Pancreas (tissue), 10 donors: Measurements from ENCODE around the gene SLC16A3. TPM values are rescaled to one million over a fixed set of nuclear protein-coding genes. Genes with fewer than 3 reads are reported as not detected.

Source experiments
- ATAC-seq, 4 donors: fragments of 200-7000 bp; cut with Tn5 transposase; one replicate each; pipeline versions ENCODE4 v1.8.0 to v1.9.1; 2020; ENCODE audit warnings: mild to moderate bottlenecking in 4 of 4, moderate library complexity in 4 of 4
- DNase-seq, 6 donors: peaks; one replicate each; pipeline ENCODE4 v3.0.0-alpha.2; 2020
- FAIRE-seq: peaks from 2 replicates; lab custom pipeline; 2012; peaks lifted over from hg19 to GRCh38; lab: Jason Lieb, UNC
- H3K27ac ChIP-seq, 4 donors: fragments of 200-600 bp; sonication (generic); 1 replicate in 3 of 4; 2 replicates in 1 of 4; pipeline versions ENCODE4 v1.5.0 to v1.8.0; 2020
- H3K27me3 ChIP-seq, 4 donors: fragments of 200-600 bp; one replicate each; pipeline ENCODE4 v1.8.0; 2021
- H3K36me3 ChIP-seq, 3 donors: fragments of 200-600 bp; sonication (generic) in 1 of 3; one replicate each; pipeline versions ENCODE4 v1.5.0 to v1.8.0; 2020 to 2021
- H3K4me1 ChIP-seq, 3 donors: fragments of 200-600 bp; one replicate each; pipeline ENCODE4 v1.8.0; 2021
- H3K4me3 ChIP-seq, 4 donors: fragments of 200-600 bp; sonication (generic) in 2 of 4; one replicate each; pipeline versions ENCODE4 v1.5.0 to v1.8.0; 2020 to 2021
- H3K9me3 ChIP-seq, 4 donors: fragments of 200-600 bp; one replicate each; pipeline ENCODE4 v1.8.0; 2021
- CTCF ChIP-seq, 4 donors: fragments of 200-600 bp; sonication (generic) in 3 of 4; IDR thresholded peaks; one replicate each; pipeline versions ENCODE4 v1.5.0 to v1.8.0; 2021; ENCODE audit warnings: antibody characterized with exemption in 4 of 4
- WGBS, 2 donors: extraction: QIAGEN DNeasy Blood & Tissue Kit; methylation state at CpG; one replicate each; pipeline ENCODE4 v1.1.7; 2013; 5-methylcytosine and 5-hydroxymethylcytosine counted together
- intact Hi-C, 3 donors: fragments of 100-400 bp; cut with DNase I; formaldehyde crosslinking; loops; one replicate each; pipeline versions ENCODE4 v1.11.1 to v1.14.2; 2022
- polyA plus RNA-seq, 2 donors: library from polyadenylated mRNA; stranded (reverse); fragments of 200-250 nt; gene quantifications; one replicate each; pipeline ENCODE4 v1.2.3, GENCODE V29; 2013
- total RNA-seq, 6 donors: library from RNA; stranded (reverse); fragmentation: NEBNext Ultra II Directional in 4 of 6; extraction: Animal tissue kit (Norgen Biotek cat#: 25700) in 4 of 6; gene quantifications; one replicate each; pipeline versions ENCODE4 v1.2.1 to v1.2.4, GENCODE V29; 2021 to 2023
- donor health status: healthy with polysubstance abuse.
- donor health status: DM: no; HTN: no; CAD: no; lungs with moderate emphysema.
- donor health status: DM: no; HTN: no; CAD: no.
- donor health status: control.
- donor health status: control.
- donor health status: Bipolar disorder and iron deficiency.
- donor health status: DM: yes; HTN: yes; CAD: no.
- donor health status: DM: no; HTN: no; CAD: no.
- donor health status: DM: no; HTN: no; CAD: no.
- donor health status: DM: yes; HTN: yes; CAD: no.

SLC16A3 gene
- total and polyA plus RNA-seq, 8 donors = 1.2 to 22.8 (median 3.7) TPM

DNA sequence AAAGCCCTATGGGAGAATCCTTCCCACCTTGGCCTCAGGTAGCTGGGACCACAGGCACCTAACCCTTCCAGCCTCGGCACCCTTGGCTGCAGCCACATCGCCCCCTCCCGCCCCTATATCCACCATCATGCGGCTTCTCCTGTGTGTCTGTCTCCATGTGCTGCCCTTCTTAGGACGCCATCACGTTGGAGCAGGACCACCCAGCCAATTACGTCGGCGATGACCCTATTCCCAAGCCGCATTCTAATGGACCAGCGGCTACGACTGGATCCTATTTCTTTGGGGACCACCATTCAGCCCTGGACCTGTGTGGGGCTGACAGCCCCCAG lies 12.9 kb upstream of the SLC16A3 start:
- no peak for ATAC-seq
- Histone ChIP-seq H3K36me3 (no peaks in the 10 kb centered on the region), H3K27ac (peak overlapping the region; percentile 40 to 84 (median 82)), H3K27me3 (no peaks in the 10 kb centered on the region), H3K4me1 (peaks cover 11 to 26% (median 13%) of the 10 kb centered on the region in 3 donors), H3K9me3 (no peaks in the 10 kb centered on the region), H3K4me3 (no peak overlapping the region)
- DNase-seq = peak in 1 of 6 donors; percentile 61
- FAIRE-seq = no peak
- intact Hi-C loops = no loop called here
- TF ChIP-seq CTCF (IDR thresholded peaks at IDR 0.05) = no peak
- WGBS, 2 donors = 91 to 92% methylated on average over 12 of the region's 12 CpGs

- H3K4me3 ChIP-seq = no peak overlapping the region
- intact Hi-C loops = no loop called here
- no peak for TF ChIP-seq CTCF (IDR thresholded peaks at IDR 0.05)
- DNase-seq (peak; percentile 82 to 94 (median 87)), FAIRE-seq (no peak), ATAC-seq (peak; percentile 53 to 85 (median 82))
- H3K27me3 ChIP-seq = no peaks in the 10 kb centered on the region
- peak overlapping the region; percentile 40 to 84 (median 82) for H3K27ac ChIP-seq
- H3K36me3 ChIP-seq = no peaks in the 10 kb centered on the region
- no peaks in the 10 kb centered on the region for H3K9me3 ChIP-seq
- H3K4me1 ChIP-seq = peaks cover 11 to 24% (median 13%) of the 10 kb centered on the region in 3 donors
- WGBS, 2 donors = 33 to 34% methylated on average over 17 of the region's 17 CpGs
Observed at GRCh38 chr17:82216301-82217119, 12.3 kb upstream of the SLC16A3 start.

DNA sequence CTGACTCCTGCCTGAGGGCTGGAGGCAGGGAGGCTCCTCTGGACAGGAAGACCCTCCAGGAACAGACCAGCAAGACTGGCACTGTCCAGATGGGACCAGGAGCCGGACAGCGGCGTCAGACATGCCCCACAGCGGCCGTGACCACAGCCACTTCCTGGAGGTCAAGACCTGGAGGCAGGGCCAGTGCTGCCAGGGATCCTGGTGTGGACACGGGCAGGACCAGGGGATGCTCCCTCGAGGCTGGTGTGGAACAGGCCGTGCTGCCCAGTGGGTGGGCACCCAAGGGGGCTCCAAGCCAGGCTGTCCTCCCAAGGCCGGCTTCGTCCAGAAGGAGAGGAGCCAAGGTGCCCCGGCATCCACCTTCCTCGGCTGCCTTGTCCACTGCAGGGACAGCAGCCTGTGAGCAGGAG lies 11.7 kb upstream of the SLC16A3 start:
- H3K27ac ChIP-seq = peak overlapping the region; percentile 40 to 84 (median 82)

GRCh38 chr17:82217530-82218204 lies 11.2 kb upstream of the SLC16A3 start:
- Histone ChIP-seq H3K36me3 (no peaks in the 10 kb centered on the region), H3K27ac (peak overlapping the region; percentile 40 to 84 (median 82)), H3K27me3 (no peaks in the 10 kb centered on the region), H3K9me3 (no peaks in the 10 kb centered on the region), H3K4me1 (peaks cover 11 to 19% (median 13%) of the 10 kb centered on the region in 3 donors), H3K4me3 (no peak overlapping the region)
- TF ChIP-seq CTCF (IDR thresholded peaks at IDR 0.05) = no peak
- FAIRE-seq (no peak), ATAC-seq (peak in 2 of 4 donors; percentile 21 to 36), DNase-seq (peak in 5 of 6 donors; percentile 37 to 80 (median 65))
- intact Hi-C loops = no loop called here
- WGBS, 2 donors = 78 to 83% methylated on average over 19 to 21 of the region's 21 CpGs

More for the DNA sequence above, 11.7 kb upstream of the SLC16A3 start:
- no peak for TF ChIP-seq CTCF (IDR thresholded peaks at IDR 0.05)
- no peaks in the 10 kb centered on the region for H3K36me3 ChIP-seq
- peaks cover 11 to 19% (median 13%) of the 10 kb centered on the region in 3 donors for H3K4me1 ChIP-seq
- intact Hi-C loops = no loop called here
- H3K9me3 ChIP-seq = no peaks in the 10 kb centered on the region
- no peak overlapping the region for H3K4me3 ChIP-seq
- 87 to 89% methylated on average over 12 of the region's 12 CpGs for WGBS, 2 donors
- ATAC-seq (peak in 2 of 4 donors; percentile 4 to 17), FAIRE-seq (no peak), DNase-seq (peak in 5 of 6 donors; percentile 32 to 88 (median 58))
- no peaks in the 10 kb centered on the region for H3K27me3 ChIP-seq
